Measurements from ENCODE around the gene NSMCE1.
"Not testable (repeated sequence)": the region's sequence is repeated elsewhere in the genome, so short reads cannot be mapped to it uniquely, and the experiment has no call there.

The NSMCE1 gene

GRCh38 chr16:27291106-27291505 lies 22.5 kb upstream of the NSMCE1 start:
- Histone ChIP-seq H3K4me3 (ENCODE audit: low read length) (no peak overlapping the region), H2AFZ (ENCODE audit: low read length) (no peak overlapping the region), H3K9me3 (replicated peaks; ENCODE audit: insufficient read depth, low read length) (no peaks in the 10 kb centered on the region), H3K9ac (ENCODE audit: low read length) (no peak overlapping the region), H3F3A (ENCODE audit: insufficient read depth, low read length) (no peaks in the 10 kb centered on the region), H3K36me3 (replicated peaks; ENCODE audit: insufficient read depth, low read length) (no peaks in the 10 kb centered on the region), H3K27ac (ENCODE audit: low read length) (no peak overlapping the region), H3K4me2 (ENCODE audit: low read depth, low read length) (no peak overlapping the region), H3K4me1 (ENCODE audit: low read length) (no peaks in the 10 kb centered on the region), H3K9me2 (replicated peaks; ENCODE audit: insufficient read depth, low read length) (no peaks in the 10 kb centered on the region), H4K20me1 (ENCODE audit: insufficient read depth, low read length) (no peaks in the 10 kb centered on the region), H3K27me3 (replicated peaks; ENCODE audit: insufficient read depth, low read length) (no peaks in the 10 kb centered on the region), H3K79me2 (ENCODE audit: low read length) (no peaks in the 10 kb centered on the region)
- TF ChIP-seq CTCF (IDR thresholded peaks at IDR 0.05; ENCODE audit: low read length) = no peak
- TF ChIP-seq EZH2 (optimal IDR thresholded peaks at IDR 0.05; ENCODE audit: low read depth, low read length) = no peak
- no peak for TF ChIP-seq EZH2phosphoT487 (IDR thresholded peaks at IDR 0.05; ENCODE audit: low read length)
- DNase-seq = no peak

GRCh38 chr16:27290562-27290961 lies 22.0 kb upstream of the NSMCE1 start:
- H4K20me1 ChIP-seq (ENCODE audit: insufficient read depth, low read length) = no peaks in the 10 kb centered on the region
- no peak overlapping the region for H3K4me2 ChIP-seq (ENCODE audit: low read depth, low read length)
- no peaks in the 10 kb centered on the region for H3K36me3 ChIP-seq (replicated peaks; ENCODE audit: insufficient read depth, low read length)
- no peaks in the 10 kb centered on the region for H3K9me3 ChIP-seq (replicated peaks; ENCODE audit: insufficient read depth, low read length)
- H2AFZ ChIP-seq (ENCODE audit: low read length) = no peak overlapping the region
- H3K9me2 ChIP-seq (replicated peaks; ENCODE audit: insufficient read depth, low read length) = no peaks in the 10 kb centered on the region
- no peaks in the 10 kb centered on the region for H3K4me1 ChIP-seq (ENCODE audit: low read length)
- no peak overlapping the region for H3K9ac ChIP-seq (ENCODE audit: low read length)
- TF ChIP-seq CTCF (IDR thresholded peaks at IDR 0.05; ENCODE audit: low read length) (no peak), EZH2phosphoT487 (IDR thresholded peaks at IDR 0.05; ENCODE audit: low read length) (no peak), EZH2 (optimal IDR thresholded peaks at IDR 0.05; ENCODE audit: low read depth, low read length) (no peak)
- no peak for DNase-seq
- no peak overlapping the region for H3K4me3 ChIP-seq (ENCODE audit: low read length)
- no peaks in the 10 kb centered on the region for H3K27me3 ChIP-seq (replicated peaks; ENCODE audit: insufficient read depth, low read length)
- no peaks in the 10 kb centered on the region for H3K79me2 ChIP-seq (ENCODE audit: low read length)
- H3K27ac ChIP-seq (ENCODE audit: low read length) = no peak overlapping the region
- no peaks in the 10 kb centered on the region for H3F3A ChIP-seq (ENCODE audit: insufficient read depth, low read length)

- DNase-seq = no peak
- TF ChIP-seq CTCF (IDR thresholded peaks at IDR 0.05; ENCODE audit: low read length) = no peak
- TF ChIP-seq EZH2 (optimal IDR thresholded peaks at IDR 0.05; ENCODE audit: low read depth, low read length) = no peak
- TF ChIP-seq EZH2phosphoT487 (IDR thresholded peaks at IDR 0.05; ENCODE audit: low read length) = no peak
- no peak overlapping the region for H3K4me2 ChIP-seq (ENCODE audit: low read depth, low read length)
Observed at GRCh38 chr16:27289669-27290068, 21.1 kb upstream of the NSMCE1 start.

GRCh38 chr16:27288313-27288712 lies 19.7 kb upstream of the NSMCE1 start:
- not testable (repeated sequence) for H2AFZ ChIP-seq (ENCODE audit: low read length); H3K79me2 ChIP-seq (ENCODE audit: low read length); H3K36me3 ChIP-seq (replicated peaks; ENCODE audit: insufficient read depth, low read length); H4K20me1 ChIP-seq (ENCODE audit: insufficient read depth, low read length); H3F3A ChIP-seq (ENCODE audit: insufficient read depth, low read length); DNase-seq; H3K9me2 ChIP-seq (replicated peaks; ENCODE audit: insufficient read depth, low read length); H3K9me3 ChIP-seq (replicated peaks; ENCODE audit: insufficient read depth, low read length); H3K27ac ChIP-seq (ENCODE audit: low read length); H3K4me1 ChIP-seq (ENCODE audit: low read length); H3K9ac ChIP-seq (ENCODE audit: low read length); H3K4me2 ChIP-seq (ENCODE audit: low read depth, low read length); H3K4me3 ChIP-seq (ENCODE audit: low read length); H3K27me3 ChIP-seq (replicated peaks; ENCODE audit: insufficient read depth, low read length)

More at GRCh38 chr16:27289669-27290068, 21.1 kb upstream of the NSMCE1 start:
- Histone ChIP-seq H3K79me2 (ENCODE audit: low read length) (no peaks in the 10 kb centered on the region), H3K27ac (ENCODE audit: low read length) (no peak overlapping the region), H3K27me3 (replicated peaks; ENCODE audit: insufficient read depth, low read length) (no peaks in the 10 kb centered on the region), H3K9ac (ENCODE audit: low read length) (no peak overlapping the region), H3K4me1 (ENCODE audit: low read length) (no peaks in the 10 kb centered on the region), H3K36me3 (replicated peaks; ENCODE audit: insufficient read depth, low read length) (no peaks in the 10 kb centered on the region), H4K20me1 (ENCODE audit: insufficient read depth, low read length) (no peaks in the 10 kb centered on the region), H3K9me2 (replicated peaks; ENCODE audit: insufficient read depth, low read length) (no peaks in the 10 kb centered on the region), H3K9me3 (replicated peaks; ENCODE audit: insufficient read depth, low read length) (no peaks in the 10 kb centered on the region), H3K4me3 (ENCODE audit: low read length) (no peak overlapping the region), H2AFZ (ENCODE audit: low read length) (no peak overlapping the region), H3F3A (ENCODE audit: insufficient read depth, low read length) (no peaks in the 10 kb centered on the region)
